HG03558 (cell line): ENCODE results near the gene SPON1.
A peak's percentile ranks its signal among the peaks of the same experiment; 100 is the strongest.
"Not testable (repeated sequence)": the region's sequence is repeated elsewhere in the genome, so short reads cannot be mapped to it uniquely, and the experiment has no call there.

Source experiments
- ATAC-seq: cut with Tn5 transposase; IDR thresholded peaks from one replicate; pipeline ENCODE4 v1.9.1; 2021; ENCODE audit warnings: moderate number of reproducible peaks; ENCODE audit not compliant: unreplicated experiment; ENCODE audit errors: extremely low read depth

The SPON1 gene

DNA sequence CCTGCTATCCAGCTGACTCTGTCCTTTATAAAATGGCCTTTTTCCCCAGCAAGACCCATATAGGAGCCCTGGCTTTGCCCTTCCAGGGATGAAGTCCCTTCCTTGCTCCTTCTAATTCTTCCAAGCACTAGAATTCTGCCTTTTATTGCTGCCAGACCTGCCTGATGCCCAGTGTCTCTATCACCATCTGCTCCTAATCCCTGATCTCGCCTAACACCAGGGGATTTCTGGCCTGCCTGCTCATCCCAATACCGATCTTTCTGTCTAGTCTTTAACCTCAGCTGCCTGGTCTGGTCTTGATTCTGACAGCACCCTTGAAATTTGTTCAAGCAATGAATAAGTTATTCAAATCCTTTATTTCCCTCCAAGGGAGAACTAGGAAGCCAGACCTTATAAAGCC lies 150.2 kb downstream of the SPON1 start:
- no peak for ATAC-seq

GRCh38 chr11:14114269-14114668 lies 151.7 kb downstream of the SPON1 start:
- ATAC-seq, result no peak

DNA sequence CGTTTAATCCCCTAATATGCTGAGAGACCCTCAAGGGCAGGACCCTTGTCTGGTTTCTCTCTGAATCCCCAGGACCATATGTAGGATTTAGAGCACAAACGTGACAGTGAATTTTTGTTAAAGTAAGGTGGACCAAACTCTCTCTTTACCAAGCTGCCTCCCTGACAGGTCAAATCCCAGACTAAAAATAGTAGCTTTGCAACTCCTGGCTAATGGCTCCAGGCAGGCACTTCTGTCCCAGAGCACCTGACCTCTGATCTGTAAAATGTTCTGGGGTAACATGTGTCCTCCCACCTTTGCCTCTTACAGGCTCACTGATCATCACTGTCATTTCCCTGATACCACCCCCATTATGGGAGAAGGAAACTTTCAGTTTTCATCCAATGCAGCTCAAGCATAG lies 152.3 kb downstream of the SPON1 start:
- no peak for ATAC-seq

GRCh38 chr11:14117632-14118031 lies 155.1 kb downstream of the SPON1 start:
- ATAC-seq, result no peak

GRCh38 chr11:14118072-14118471 lies 155.5 kb downstream of the SPON1 start:
- no peak for ATAC-seq

DNA sequence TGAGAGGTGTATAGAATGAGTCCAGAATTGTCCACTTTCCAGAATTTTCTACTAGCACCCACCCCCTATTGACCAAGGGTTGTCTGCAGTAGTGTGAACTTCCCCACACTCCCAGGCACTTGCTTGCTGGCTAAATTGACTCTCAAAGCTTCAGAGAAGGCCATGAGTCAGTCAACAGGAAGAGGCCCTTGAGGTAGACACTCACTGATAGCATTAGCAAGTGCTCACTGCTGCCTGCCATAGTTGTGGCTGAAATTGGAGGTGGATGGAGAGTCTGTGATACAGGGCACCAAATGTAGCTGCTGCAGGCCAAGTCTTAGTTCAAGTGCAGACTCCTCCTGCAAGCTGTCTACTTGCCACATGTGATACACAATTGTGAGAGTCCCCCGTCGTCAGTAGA lies 156.8 kb downstream of the SPON1 start:
- ATAC-seq, result no peak

GRCh38 chr11:14124350-14124749 lies 161.8 kb downstream of the SPON1 start:
- ATAC-seq, result no peak

DNA sequence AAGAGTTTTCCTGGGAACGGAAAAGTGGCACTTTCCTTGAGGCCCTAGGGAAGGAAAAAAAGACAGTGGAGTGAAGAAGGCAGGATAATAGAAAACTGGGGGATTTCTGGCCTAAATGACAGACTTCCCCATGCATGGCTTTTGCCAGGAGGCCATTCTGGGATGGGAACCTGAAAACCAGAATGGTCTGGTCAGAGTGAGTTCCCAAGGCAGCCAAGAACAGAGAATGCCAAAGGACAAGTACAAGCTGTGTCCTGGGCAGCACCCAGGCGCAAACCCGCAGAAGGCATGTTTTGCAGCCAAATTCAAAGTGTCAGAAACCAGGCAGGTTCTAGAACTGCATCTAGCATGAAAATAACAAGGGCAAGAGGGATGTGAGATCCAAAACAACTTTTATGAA lies 162.4 kb downstream of the SPON1 start:
- ATAC-seq, result no peak

- no peak for ATAC-seq
These were observed 163.0 kb downstream of the SPON1 start for GRCh38 chr11:14125529-14125928.

DNA sequence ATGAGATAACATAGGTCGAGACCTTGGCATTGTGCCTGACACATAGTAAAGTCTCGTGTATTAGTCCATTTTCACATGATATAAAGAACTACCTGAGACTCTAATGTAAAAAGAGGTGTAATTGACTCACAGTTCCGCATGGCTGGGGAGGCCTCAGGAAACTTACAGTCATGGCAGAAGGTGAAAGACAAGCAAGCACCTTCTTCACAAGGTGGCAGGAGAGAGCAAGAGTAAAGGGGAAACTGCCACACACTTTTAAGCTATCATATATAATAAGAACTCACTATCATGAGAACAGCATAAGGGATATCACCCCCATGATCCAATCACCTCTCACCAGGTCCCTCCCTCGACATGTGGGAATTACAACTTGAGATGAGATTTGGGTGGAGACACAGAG lies 165.2 kb downstream of the SPON1 start:
- ATAC-seq, result no peak

GRCh38 chr11:14132312-14132711 lies 169.8 kb downstream of the SPON1 start:
- no peak for ATAC-seq

DNA sequence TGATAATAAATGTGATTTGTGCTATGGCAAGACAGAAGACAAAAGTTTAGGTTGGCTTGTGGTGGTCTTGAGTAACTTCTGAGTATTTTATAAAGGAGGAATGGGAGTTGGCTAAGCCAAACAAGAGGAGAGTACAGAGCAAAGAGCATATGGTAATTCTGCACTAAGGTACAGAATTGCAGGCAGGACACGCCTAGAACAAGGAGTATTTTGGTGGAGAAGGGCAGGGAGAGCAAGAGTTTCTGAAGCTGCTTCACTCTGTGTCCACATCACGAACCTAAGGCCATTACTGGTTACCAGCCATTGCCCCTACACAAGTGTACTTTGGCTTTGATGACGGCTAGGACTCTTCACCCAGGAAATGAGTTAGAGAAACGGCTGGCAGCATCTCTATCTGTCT lies 170.9 kb downstream of the SPON1 start:
- no peak for ATAC-seq

DNA sequence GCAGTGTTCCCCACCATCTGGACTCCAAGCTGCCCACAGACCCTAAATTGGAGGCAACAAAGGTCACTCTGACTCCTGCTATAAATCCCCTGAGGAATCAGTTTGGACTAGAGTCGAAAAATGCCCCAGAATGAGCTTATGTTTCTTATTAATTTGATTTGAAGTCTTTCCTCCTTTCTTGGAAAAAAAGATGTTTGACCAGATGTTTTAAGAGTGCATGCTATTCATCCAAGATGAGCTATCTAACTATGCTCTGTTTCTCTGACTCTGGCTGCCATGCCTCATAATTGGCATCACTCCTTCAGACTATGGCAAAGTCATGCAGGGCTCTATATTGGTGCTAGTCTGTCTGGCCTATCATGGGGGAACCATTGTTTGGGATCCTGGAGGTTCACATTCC lies 174.0 kb downstream of the SPON1 start:
- no peak for ATAC-seq

DNA sequence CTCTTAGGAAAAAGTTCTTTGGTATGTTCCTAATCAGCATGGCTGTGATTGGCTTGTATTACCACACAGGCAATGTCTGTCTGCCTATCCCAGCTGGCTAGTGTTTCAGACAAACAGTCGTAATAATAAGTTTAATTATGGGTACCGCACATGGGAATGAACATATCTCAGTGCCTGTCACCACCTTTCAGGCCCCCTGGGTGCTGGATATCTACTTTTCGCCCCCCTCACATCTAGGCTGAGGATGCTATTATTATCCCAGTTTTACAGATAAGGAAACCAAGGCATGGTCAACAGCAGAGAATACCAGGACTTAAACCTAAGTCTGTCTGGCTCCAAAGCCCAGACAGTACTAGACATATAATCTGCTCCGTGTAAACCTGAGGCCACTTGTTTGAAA lies 174.8 kb downstream of the SPON1 start:
- ATAC-seq, result no peak

GRCh38 chr11:14140991-14141390 lies 178.5 kb downstream of the SPON1 start:
- ATAC-seq, result no peak

DNA sequence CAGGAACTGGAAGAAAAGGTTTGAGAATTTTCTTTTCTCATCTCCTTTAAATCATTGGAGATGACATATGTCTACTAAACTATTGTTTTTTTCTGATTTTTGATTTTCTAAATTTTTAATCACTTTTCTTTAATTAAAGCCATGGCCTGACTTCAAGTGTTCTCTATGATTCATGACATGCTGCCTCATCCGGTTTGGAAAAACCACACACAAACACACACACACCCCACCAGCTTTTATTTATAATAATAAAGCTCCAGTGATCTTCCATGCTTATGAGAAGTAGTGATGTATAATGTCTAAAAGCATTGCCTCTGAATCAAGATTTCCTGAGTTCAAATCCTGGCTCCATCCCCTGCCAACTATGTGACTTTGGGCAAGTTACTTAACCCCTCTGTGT lies 179.2 kb downstream of the SPON1 start:
- ATAC-seq, result no peak

GRCh38 chr11:14144934-14145333 lies 182.4 kb downstream of the SPON1 start:
- ATAC-seq, result no peak

- peak; percentile 64 for ATAC-seq
These were observed 186.2 kb downstream of the SPON1 start for GRCh38 chr11:14148653-14149273.

- no peak for ATAC-seq
These were observed 187.2 kb downstream of the SPON1 start for GRCh38 chr11:14149683-14150082.

- ATAC-seq, result no peak
These were observed 188.4 kb downstream of the SPON1 start for GRCh38 chr11:14150878-14151277.

- ATAC-seq, result not testable (repeated sequence)
These were observed 191.6 kb downstream of the SPON1 start for GRCh38 chr11:14154103-14154502.

GRCh38 chr11:14158393-14158792 lies 195.9 kb downstream of the SPON1 start:
- no peak for ATAC-seq

DNA sequence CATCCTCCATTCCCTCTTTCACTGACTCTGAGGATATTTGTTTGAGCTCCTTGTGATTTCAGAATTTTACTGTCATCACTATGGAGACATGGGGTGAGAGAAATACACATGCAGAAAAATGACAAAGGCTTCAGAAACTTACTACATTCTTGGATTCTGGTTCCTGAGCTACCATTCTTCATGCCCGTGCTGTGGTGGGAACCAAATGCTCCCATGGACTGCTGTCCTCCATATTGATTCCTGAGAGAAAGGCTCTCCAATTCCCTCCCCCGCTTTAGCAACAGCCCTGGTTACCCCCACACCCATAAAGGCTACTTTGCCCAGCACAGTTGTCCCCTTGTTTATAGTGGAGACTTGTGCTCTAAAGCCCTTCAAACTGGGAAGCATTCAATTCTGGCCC lies 201.1 kb downstream of the SPON1 start:
- ATAC-seq, result no peak
